A673 (cell line): Measurements from ENCODE around the gene STYXL1. TPM values are rescaled to one million over a fixed set of nuclear protein-coding genes. Genes with fewer than 3 reads are reported as not detected.

Experiments used
- BruUV-seq: library from RNA; stranded (reverse); fragments of 400-500 nt; replicated peaks from 2 replicates; lab custom pipeline; 2021; lab: Mats Ljungman, UMichigan
- CTCF ChIA-PET: fragments of 300-600 bp; sonication (Branson Sonifier 250); formaldehyde crosslinking; loops from one replicate; lab custom pipeline; 2022; ENCODE audit warnings: antibody characterized with exemption; lab: Charles Lee
- POLR2A ChIA-PET: fragments of 300-600 bp; sonication (Branson Sonifier 250); formaldehyde crosslinking; loops from one replicate; lab custom pipeline; 2022; ENCODE audit warnings: antibody characterized with exemption; ENCODE audit not compliant: low non-redundant PET; lab: Charles Lee
- DNase-seq: peaks from one replicate; pipeline ENCODE4 v3.0.0-alpha.2; 2015; ENCODE audit warnings: low spot score
- H3K27ac ChIP-seq: fragments of 200-600 bp; sonication (generic); 2 replicates; pipeline ENCODE4 v1.5.1; 2016; ENCODE audit warnings: mixed run types, low read depth, mild to moderate bottlenecking, mixed read lengths, antibody characterized with exemption, low read length; ENCODE audit not compliant: poor library complexity, severe bottlenecking
- H3K27me3 ChIP-seq: fragments of 200-600 bp; sonication (generic); replicated peaks from 2 replicates; pipeline ENCODE4 v1.6.1; 2017; ENCODE audit warnings: mixed run types, low read depth, mild to moderate bottlenecking, mixed read lengths, antibody characterized with exemption, low read length; ENCODE audit not compliant: insufficient read depth, poor library complexity
- H3K36me3 ChIP-seq: fragments of 200-600 bp; sonication (generic); 2 replicates; pipeline ENCODE4 v1.6.1; 2016; ENCODE audit warnings: mixed run types, mild to moderate bottlenecking, mixed read lengths, antibody characterized with exemption, low read length; ENCODE audit not compliant: insufficient read depth, poor library complexity, severe bottlenecking
- H3K4me1 ChIP-seq: fragments of 200-600 bp; sonication (generic); 2 replicates; pipeline ENCODE4 v1.6.1; 2017; ENCODE audit warnings: mixed run types, mild to moderate bottlenecking, mixed read lengths, antibody characterized with exemption, low read length; ENCODE audit not compliant: insufficient read depth, poor library complexity, severe bottlenecking
- H3K4me3 ChIP-seq: fragments of 200-600 bp; sonication (generic); 2 replicates; pipeline ENCODE4 v1.5.1; 2016; ENCODE audit warnings: low read depth, mixed run types, mild to moderate bottlenecking, mixed read lengths, low read length; ENCODE audit not compliant: poor library complexity, severe bottlenecking
- H3K9me3 ChIP-seq: fragments of 200-600 bp; sonication (generic); 2 replicates; pipeline ENCODE4 v1.6.1; 2016; ENCODE audit warnings: mixed run types, low read depth, mild to moderate bottlenecking, mixed read lengths, antibody characterized with exemption, low read length; ENCODE audit not compliant: poor library complexity, severe bottlenecking
- CTCF ChIP-seq: fragments of 300-800, 200-600 bp; sonication (generic); conservative IDR thresholded peaks from 2 replicates; pipeline ENCODE4 v1.5.1; 2017; ENCODE audit warnings: low read depth, mild to moderate bottlenecking, antibody characterized with exemption, low read length, moderate library complexity, mixed read lengths
- EZH2 ChIP-seq: fragments of 200-600 bp; sonication (generic); IDR thresholded peaks from 2 replicates; pipeline ENCODE4 v1.6.1; 2017; ENCODE audit warnings: borderline replicate concordance, low read depth, mild to moderate bottlenecking, mixed read lengths, antibody characterized with exemption, low read length; ENCODE audit not compliant: poor library complexity, severe bottlenecking
- intact Hi-C: fragments of 100-400 bp; cut with micrococcal nuclease; formaldehyde crosslinking; loops from one replicate; pipeline ENCODE4 v1.10.0; 2022; ENCODE audit not compliant: unreplicated experiment
- total RNA-seq: library from RNA; stranded (reverse); gene quantifications from 2 replicates; pipeline ENCODE4 v1.2.3, GENCODE V29; 2021

Gene STYXL1
- total RNA-seq, 1 experiment from 2014 or later = 36.3 TPM

GRCh38 chr7:76074972-76075370 is 27.2 kb upstream of the STYXL1 start:
- H3K4me1 ChIP-seq = peaks cover 6% of the 10 kb centered on the region
- CTCF ChIA-PET = interaction anchor here (0.5 kb wide), 1 partner anchor 185 kb away, joined by 3 read pairs; no protein-coding TSS in a partner anchor
- H3K4me3 ChIP-seq = no peak overlapping the region
- H3K36me3 ChIP-seq = no peaks in the 10 kb centered on the region
- POLR2A ChIA-PET = no interaction called here
- no TSS peak for BruUV-seq
- no peak overlapping the region for H3K27ac ChIP-seq
- no peaks in the 10 kb centered on the region for H3K27me3 ChIP-seq
- DNase-seq = no peak
- intact Hi-C loops = no loop called here
- TF ChIP-seq CTCF = no peak
- TF ChIP-seq EZH2 = no peak
- no peaks in the 10 kb centered on the region for H3K9me3 ChIP-seq

GRCh38 chr7:76074306-76074971 is 26.6 kb upstream of the STYXL1 start:
- ChIA-PET POLR2A (no interaction called here), CTCF (interaction anchor here (0.5 to 0.7 kb wide), 2 partner anchors 26 to 186 kb away, joined by 3 read pairs; partner anchors contain the start of gene MDH2)
- no peak overlapping the region for H3K4me3 ChIP-seq
- TF ChIP-seq EZH2 = no peak
- TF ChIP-seq CTCF = no peak
- no peaks in the 10 kb centered on the region for H3K36me3 ChIP-seq
- BruUV-seq = no TSS peak
- H3K27ac ChIP-seq = no peak overlapping the region
- no peaks in the 10 kb centered on the region for H3K9me3 ChIP-seq
- H3K4me1 ChIP-seq = peaks cover 6% of the 10 kb centered on the region
- no peak for DNase-seq
- H3K27me3 ChIP-seq = no peaks in the 10 kb centered on the region
- intact Hi-C loops = no loop called here

- CTCF ChIA-PET = no interaction called here
- no TSS peak for BruUV-seq
- POLR2A ChIA-PET = interaction anchor here (0.5 kb wide), 1 partner anchor 1504 kb away, joined by 9 read pairs; no protein-coding TSS in a partner anchor
Measured at GRCh38 chr7:76073335-76073990, 25.7 kb upstream of the STYXL1 start.

More at GRCh38 chr7:76073335-76073990, 25.7 kb upstream of the STYXL1 start:
- intact Hi-C loops = no loop called here
- H3K9me3 ChIP-seq = no peaks in the 10 kb centered on the region
- no peaks in the 10 kb centered on the region for H3K27me3 ChIP-seq
- TF ChIP-seq CTCF (no peak), EZH2 (no peak)
- no peak overlapping the region for H3K4me3 ChIP-seq
- H3K27ac ChIP-seq = no peak overlapping the region
- H3K4me1 ChIP-seq = peaks cover 6% of the 10 kb centered on the region
- H3K36me3 ChIP-seq = no peaks in the 10 kb centered on the region
- DNase-seq = no peak
